Ramos (cell line): ENCODE measurements around the gene PKLR.

Experiments used
- in situ Hi-C: fragments of 300-500 bp; cut with MboI; formaldehyde crosslinking; loops from one replicate; pipeline ENCODE4 v1.14.3; 2022; ENCODE audit warnings: low sequenced_read_pairs; ENCODE audit not compliant: unreplicated experiment

The PKLR gene

DNA sequence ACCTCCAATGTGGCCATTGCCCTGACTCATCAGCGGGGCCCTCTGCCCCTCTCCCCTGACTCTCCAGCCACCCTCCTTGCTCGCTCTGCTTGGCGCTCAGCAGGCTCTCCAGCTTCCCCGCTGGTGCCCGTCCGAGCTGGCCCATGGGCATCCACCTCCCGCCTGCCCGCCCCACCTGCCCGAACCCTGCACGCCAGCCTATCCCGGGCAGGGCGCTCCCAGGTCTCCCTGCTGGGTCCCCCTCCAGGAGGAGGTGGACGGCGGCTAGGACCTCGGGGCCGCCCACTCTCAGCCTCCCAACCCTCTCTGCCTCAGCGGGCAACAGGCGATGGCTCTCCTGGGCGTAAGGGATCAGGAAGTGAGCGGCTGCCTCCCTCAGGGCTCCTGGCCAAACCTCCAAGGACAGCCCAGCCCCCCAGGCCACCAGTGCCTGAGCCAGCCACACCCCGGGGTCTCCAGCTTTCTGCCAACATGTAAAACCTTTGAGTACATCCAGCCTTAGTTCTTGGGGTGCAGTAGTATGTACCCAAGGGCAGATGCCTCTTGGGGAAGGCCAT, 13.2 kb downstream of the PKLR start:
- in situ Hi-C loops = no loop called here

DNA sequence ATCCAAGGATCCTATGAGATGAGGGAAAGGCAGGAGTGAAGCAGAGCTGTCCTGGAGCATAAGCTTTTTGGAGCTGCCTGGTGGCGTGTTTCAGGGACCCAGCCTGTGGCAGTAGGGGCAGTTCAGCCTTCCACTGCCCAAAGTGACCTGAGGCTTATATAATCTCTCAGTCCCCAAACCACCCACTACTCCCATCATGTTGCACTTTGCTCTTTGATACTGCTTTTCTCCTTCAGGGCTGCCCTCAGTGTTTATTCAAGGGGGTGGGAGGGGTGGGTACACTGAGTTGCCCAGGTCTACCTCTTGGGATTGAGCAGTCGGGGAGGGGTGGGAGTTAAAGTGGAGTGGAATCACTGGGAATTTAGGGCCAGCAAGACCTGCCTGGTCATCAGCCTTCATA, 14.7 kb downstream of the PKLR start:
- in situ Hi-C loops = no loop called here

DNA sequence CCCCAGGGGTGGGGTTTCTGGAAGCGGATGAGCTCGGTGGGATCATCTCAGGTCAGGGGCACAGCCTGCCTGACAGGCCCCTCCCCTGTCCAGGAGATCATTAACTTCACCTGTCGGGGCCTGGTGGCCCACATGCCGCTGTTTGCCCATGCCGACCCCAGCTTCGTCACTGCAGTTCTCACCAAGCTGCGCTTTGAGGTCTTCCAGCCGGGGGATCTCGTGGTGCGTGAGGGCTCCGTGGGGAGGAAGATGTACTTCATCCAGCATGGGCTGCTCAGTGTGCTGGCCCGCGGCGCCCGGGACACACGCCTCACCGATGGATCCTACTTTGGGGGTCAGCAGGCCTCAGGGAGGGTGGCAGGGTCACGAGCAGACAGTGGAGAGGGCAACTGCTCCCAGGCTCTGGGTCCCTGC, 15.6 kb downstream of the PKLR start:
- in situ Hi-C loops = no loop called here

DNA sequence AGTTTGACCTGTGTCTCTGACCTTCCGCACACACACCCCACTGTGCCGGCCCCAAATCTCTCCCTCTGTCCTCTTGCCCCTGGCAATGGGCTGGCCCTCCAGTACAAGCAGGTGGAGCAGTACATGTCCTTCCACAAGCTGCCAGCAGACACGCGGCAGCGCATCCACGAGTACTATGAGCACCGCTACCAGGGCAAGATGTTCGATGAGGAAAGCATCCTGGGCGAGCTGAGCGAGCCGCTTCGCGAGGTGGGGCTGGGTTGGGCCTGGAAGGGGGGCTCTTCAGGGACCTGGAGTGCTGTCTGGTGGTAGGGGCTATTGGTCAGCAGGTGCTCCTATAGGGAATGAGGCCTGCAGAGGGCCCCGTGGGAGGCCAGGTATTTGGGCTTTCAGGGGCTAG, 16.2 kb downstream of the PKLR start:
- in situ Hi-C loops = no loop called here

DNA sequence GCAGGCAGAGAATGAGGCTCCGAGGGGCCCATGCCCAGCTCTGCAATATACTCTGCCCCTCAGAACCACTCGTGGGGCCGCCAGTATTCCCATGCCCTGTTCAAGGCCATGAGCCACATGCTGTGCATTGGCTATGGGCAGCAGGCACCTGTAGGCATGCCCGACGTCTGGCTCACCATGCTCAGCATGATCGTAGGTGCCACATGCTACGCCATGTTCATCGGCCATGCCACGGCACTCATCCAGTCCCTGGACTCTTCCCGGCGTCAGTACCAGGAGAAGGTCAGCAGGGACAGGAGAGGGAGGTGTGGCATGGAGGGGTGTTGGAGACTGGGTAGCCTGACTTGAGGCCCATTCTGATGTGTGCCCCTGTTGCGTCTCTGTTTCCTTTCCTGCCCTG, 16.8 kb downstream of the PKLR start:
- in situ Hi-C loops = no loop called here

DNA sequence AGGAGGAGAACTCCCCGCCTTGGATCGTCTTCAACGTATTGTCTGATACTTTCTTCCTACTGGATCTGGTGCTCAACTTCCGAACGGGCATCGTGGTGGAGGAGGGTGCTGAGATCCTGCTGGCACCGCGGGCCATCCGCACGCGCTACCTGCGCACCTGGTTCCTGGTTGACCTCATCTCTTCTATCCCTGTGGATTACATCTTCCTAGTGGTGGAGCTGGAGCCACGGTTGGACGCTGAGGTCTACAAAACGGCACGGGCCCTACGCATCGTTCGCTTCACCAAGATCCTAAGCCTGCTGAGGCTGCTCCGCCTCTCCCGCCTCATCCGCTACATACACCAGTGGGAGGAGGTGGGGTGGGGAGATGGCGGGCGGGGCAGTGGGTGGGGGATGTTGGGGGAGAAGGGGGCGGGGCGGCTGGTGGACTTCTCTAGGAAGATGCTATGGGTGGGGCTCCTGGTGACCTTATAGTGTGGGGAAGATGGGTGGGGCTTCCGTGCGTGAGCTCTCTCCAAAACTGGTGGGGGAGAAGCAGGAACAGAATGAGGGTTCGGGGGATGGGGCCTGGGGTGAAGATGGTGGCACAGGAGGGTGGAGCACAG, 18.6 kb downstream of the PKLR start:
- in situ Hi-C loops = no loop called here

DNA sequence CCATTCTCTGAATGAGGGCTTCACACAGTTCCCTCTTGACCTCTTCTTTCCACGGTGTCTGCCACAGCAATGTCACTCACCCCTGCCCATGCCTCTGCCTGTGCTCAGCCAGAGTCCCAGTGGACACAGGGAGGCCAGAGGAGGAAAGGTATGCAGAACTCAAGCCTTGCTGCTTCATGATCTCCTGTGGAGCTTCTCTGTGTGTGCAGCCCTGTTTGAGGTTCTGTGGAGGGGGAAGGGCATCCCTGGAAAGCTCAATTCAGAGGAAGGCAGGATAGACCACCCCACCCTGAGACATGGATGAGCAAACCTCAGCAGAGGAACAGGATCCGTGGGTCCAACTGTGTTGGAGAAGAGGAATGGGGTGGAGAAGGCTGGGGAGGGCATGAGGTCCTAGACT, 22.0 kb downstream of the PKLR start:
- in situ Hi-C loops = no loop called here

DNA sequence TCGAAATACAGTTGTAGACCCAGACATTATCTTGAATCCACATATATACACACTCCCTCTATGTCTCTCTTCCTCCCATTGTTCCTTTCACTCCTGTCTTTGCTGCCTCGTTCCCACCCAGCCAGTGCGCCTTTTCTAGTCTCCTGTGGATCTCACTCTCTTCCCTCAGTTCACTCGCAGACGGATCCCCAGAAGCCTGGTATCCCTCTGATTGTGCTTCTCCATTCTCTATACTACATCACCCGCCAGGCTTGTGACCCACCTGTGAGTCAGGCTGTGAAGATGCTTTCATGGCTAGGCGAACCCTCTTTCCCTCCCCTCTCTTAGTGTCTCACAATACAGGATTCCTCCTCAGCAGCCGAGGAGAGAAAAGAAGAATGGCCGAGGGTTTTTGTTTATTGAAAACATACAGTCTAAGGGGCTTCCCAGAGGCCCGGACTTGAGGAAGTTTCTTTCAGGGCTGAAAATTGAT, 22.5 kb downstream of the PKLR start:
- in situ Hi-C loops = no loop called here

DNA sequence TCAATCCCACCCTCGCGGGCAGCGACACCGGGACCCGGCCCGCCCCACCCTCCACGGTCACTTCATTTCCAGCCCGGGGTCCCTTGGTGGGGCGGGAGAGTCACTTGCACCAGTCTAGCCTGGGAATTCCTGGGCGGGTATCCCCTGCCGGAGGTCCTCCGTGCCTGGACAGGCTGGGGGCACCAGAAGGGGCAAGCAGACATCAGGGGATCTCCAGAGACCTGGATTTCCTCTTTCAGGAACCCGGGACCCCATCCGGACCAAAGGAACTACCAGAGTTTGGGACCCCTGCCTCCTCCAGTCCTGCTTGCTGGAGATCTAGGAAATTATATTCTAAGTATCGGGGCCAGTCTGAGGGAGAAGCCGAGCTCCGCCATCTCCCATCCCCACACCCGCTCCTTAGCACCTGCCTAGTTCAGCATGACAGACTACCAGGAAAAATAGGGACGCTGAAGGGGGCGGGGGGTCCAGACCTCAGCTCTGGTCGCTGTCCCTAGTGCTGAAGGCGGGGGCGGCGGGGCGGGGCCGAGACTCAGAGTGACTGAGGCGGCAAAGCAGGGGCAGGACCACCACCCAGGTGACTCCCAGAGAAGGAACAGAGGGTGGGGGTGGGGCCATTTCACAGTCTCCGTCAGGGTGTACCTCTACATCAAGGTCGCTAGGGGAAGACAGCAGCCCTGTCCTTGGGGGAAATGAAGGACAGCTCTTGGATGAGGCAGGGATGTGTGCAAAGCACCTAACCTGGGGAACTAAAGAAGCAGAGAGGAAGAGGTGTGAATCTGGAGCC, 23.1 kb downstream of the PKLR start:
- in situ Hi-C loops = no loop called here

DNA sequence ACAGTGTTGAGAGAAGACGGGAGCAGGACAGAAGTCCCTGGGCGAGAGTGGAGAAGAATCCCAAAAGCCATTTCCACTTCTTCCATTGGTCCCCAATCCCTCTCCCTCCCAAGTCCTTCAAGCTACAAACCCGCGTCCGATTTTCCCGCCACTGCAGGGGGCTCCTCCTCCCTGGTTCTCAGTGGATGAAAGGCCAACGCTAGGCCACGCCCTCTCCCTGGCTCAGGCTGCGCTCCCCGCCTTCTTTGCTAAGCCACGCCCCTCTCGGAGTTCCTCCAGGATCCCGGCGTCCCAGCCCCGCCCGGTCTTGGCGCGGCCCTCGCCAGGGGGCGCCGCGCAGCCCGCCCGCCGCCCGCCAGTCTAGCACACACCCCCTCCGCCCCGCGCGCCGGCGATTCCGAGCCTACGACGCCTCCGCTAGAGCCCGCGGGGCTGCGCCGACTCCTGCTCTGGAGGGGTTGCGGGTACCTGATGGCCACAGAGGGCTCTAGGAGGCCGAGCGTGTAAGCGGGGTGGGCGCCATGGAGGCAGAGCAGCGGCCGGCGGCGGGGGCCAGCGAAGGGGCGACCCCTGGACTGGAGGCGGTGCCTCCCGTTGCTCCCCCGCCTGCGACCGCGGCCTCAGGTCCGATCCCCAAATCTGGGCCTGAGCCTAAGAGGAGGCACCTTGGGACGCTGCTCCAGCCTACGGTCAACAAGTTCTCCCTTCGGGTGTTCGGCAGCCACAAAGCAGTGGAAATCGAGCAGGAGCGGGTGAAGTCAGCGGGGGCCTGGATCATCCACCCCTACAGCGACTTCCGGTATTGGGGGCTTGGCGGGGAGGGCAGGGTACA, 24.0 kb downstream of the PKLR start, which contains the start of gene HCN3:
TSS of gene HCN3 (plus strand) at position 394 of the 832 bp plus-strand sequence. CDS start at position 522, 128 bp downstream.
- in situ Hi-C loops = no loop called here

DNA sequence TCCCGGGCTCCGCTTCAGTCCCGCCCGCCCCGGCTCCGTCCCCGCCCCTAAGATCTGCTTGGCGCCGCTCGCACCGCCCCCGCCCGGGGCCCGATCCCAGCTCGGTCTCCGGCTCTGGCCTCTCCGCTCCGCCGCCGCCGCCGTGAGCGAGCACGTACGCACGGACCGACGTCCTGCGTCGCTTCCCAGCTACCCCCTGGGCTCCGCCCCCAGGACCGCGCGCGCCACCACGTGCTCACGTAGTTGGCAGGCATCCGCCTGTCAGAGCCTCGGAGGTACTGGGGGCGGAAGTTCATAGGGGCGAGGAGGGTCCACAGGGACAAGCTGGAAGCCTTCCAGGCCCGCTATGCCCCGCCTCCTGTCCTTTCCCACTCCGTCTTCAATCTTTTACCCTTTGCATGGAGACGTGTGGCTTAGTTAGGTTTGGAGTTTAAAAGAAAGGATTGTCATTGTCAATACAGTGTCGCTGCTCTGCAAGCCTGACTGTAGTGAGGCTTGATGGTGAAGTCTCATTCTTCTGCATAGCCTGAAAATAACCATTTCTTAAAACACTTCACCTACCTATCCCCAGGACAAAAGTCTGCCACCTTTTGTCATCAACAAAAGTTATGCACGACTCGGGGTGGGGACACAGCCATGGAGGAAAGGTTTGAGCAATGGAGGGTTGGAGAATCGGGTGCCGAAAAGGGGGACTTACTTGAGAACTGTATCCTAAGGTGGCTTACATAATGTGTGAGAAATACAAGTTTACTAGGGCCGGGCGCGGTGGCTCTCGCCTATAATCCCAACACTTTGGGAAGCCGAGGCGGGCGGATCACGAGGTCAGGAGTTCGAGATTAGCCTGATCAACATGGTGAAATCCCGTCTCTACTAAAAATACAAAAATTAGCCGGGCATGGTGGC, 27.6 kb downstream of the PKLR start, which contains the start of gene CLK2:
TSS of gene CLK2 (minus strand) at position 162 of the 903 bp plus-strand sequence. CDS start 2,527 bp downstream, outside the sequence.
- in situ Hi-C loops = no loop called here

DNA sequence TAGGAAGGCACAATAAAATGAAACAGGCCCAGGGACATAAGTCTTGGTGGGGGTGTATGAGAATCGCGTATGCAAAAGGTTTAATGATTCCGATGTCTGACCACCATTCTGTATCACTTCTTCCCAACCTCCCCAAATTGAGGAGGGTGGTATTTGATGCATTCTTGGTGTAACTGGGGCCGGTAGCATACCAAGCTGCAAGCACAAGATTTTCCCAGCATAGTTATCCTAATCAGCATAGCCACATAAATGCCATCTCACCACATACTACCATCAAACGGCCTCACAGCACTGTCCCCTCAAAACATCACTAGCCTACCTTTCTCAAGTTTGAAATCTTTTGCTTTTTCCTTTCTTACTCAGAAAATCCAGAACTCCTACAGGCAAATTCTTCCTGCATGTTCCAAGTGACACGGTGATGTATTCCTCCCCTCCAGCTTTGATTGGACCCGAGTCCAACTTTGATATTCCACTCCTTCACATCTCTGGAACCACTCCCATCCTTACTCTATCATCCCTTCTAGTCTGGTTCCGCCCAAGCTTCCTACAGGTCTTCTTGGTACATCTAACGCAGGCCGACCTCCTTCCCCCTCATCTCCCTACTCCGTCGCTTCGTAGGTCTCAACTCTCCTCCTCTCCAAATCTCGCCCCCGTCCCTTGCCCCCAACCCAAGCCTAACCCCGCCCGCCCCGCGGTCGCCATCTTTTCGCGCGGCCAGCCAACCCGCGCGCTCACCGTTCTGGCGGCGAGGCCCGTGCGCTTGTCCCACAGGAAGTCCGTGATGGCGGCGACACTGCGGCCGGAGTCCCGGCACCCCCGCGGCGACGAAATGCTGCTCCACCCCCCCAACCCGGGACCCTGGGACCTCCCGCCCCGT, 28.5 kb downstream of the PKLR start:
- in situ Hi-C loops = no loop called here

DNA sequence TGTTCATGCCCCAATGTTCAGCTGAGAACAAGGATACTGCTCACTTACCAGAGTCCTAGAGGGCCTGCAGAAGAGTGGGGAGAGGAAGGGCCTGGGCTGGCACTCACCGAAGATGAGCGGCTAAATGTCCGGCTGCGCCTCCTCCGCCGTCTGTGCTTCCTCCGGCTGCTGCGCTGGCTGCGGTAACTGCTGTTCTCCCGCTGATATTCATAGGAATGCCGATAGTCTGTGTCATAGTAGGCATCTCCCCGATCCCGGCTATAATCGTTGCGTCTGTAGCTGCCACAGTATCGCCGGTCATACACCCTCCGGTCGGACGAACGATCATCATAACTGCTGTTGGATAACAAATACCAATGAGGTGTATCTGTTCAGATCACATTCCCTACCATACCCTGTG, 31.9 kb downstream of the PKLR start:
- in situ Hi-C loops = no loop called here

DNA sequence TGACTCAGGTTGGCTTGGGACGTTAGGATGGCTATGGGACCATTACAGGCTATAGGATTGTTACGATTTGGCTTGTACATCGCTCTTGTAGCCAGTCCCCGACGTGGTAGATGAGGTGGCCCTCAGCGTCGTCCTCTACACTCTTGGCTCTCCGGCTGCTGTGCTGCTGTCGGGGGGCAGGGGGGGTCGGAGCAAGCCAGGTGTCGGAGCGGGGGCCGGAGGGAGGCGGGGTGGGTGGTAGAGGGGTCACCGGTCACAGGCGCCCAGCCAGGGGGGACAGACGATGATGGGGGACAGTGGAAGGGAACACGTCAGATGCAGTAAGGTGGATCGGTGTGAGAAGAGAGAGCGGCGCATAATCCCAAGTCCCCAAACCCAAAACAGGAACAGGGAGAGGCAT, 32.6 kb downstream of the PKLR start:
- in situ Hi-C loops = no loop called here

DNA sequence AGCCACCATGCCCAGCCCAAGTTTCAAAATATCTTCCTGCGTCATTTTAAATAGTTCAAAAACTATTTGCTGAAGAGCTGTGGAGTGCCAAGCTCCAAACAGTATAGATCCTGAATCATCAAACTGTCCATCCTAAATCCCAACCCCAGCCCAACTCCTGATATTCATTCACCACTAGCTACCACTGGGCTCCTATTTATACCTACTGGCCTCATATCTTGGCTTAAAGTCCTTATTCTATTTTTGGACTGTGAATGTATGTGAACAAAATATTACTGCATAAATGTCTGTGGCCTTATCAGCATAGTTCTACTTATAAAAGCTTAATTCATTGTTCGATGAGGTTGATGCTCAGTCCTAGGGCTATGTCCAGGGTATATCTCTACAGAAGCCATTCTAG, 33.9 kb downstream of the PKLR start:
- in situ Hi-C loops = no loop called here

DNA sequence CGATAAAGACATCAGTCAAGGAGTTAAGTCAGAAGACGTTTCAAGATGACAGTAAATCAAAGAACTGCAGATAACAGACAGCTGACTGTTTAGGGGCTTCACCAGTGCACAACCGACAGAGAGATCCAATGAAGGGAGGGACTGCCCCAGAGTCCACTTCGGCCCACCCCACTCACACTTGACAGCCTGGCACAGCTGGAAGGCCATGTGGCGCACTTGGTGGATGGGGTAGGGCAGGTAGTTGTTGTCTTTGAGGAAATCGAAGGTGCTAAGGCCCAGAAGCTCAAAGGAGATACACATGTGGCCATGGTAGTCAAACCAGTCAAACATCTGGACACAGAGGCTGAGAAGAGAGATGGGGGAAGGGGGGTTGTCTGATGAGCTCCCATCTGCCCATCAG, 34.7 kb downstream of the PKLR start:
- in situ Hi-C loops = no loop called here

DNA sequence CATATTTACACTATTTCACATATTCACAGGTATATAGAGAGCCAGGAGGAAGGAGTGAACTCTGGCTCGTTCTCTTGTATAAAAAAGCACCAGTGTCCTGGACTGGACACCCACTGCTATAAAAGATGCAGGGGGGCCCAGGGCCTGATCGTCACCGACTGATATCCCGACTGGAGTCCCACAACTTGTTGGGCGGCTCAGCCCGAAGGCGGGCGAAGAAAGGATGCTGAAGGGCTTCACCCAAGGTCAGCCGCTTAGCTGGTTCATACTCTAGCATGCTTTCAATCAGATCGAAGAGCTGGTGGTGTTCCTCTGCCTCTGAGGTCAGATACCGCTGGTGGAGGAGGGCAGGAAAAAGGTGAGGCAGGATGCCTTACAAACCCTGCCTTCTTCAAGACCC, 38.2 kb downstream of the PKLR start:
- in situ Hi-C loops = no loop called here

DNA sequence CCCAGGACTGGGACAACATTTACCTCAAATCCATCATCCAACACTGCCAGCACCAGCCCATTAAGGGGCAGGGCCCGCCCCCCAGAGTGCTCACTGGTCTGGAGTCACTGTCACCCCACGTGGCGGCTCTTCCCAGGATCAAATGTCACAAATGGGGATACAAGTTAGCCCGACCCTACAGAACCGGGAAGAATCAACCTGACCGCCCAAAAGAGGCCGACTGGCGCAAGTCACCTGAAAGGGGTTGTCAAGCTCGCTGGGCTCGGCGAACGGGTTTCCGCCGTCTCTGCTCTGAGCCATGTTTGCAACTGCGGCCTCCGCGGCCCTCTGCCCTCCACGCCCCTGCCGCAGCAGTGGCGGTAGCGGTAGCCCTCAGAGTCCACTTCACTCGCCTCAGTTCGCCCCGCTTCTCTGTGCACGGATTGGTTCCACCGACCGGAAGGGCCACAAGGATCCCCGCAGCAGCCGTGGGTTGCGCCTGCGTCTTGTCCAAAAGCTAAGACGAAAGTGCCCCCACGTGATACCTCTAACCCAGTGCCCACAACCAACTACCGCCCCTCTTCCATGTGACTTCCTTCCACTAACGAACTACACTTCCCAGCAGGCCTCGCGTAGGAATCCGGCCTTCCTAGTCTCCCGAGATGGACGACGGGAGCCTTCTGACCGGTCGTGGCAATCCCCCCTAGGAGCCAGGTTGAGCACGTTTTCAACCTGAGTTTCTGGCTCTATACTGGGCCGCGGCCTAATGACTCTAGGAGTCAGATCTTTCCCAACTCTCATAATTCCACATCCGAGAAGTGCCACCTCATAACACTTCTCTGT, 39.2 kb downstream of the PKLR start, which contains the start of gene SCAMP3:
TSS of gene SCAMP3 (minus strand) at position 509 of the 822 bp plus-strand sequence. CDS start at position 300, 209 bp downstream.
- in situ Hi-C loops = no loop called here
